Neuronal stem cell (in vitro differentiated cells): ENCODE measurements around the gene ACTRT2.

Experiments used
- DNase-seq: peaks from one replicate; pipeline ENCODE4 v3.0.0-alpha.2; 2013; ENCODE audit warnings: low spot score
- H2AFZ ChIP-seq: one replicate; pipeline ENCODE4 v1.6.1; 2013; ENCODE audit warnings: mild to moderate bottlenecking, low read length, inconsistent platforms
- H2AK5ac ChIP-seq: 2 replicates; pipeline ENCODE4 v1.6.1; 2013; ENCODE audit warnings: low read depth, mild to moderate bottlenecking, inconsistent platforms, low read length, moderate library complexity, mixed read lengths
- H2BK120ac ChIP-seq: 2 replicates; pipeline ENCODE4 v1.6.1; 2013; ENCODE audit warnings: low read depth, mild to moderate bottlenecking, inconsistent platforms, low read length, moderate library complexity, mixed read lengths
- H2BK12ac ChIP-seq: one replicate; pipeline ENCODE4 v1.6.1; 2013; ENCODE audit warnings: low read length, inconsistent platforms
- H2BK15ac ChIP-seq: 2 replicates; pipeline ENCODE4 v1.6.1; 2013; ENCODE audit warnings: mild to moderate bottlenecking, low read length, inconsistent platforms, mixed read lengths
- H2BK5ac ChIP-seq: one replicate; pipeline ENCODE4 v1.6.1; 2013; ENCODE audit warnings: inconsistent platforms, mild to moderate bottlenecking, low read length, moderate library complexity
- H3K14ac ChIP-seq: one replicate; pipeline ENCODE4 v1.6.1; 2013; ENCODE audit warnings: low read length, inconsistent platforms
- H3K18ac ChIP-seq: 2 replicates; pipeline ENCODE4 v1.6.1; 2013; ENCODE audit warnings: low read length, inconsistent platforms
- H3K23ac ChIP-seq: 2 replicates; pipeline ENCODE4 v1.6.1; 2013; ENCODE audit warnings: low read depth, mild to moderate bottlenecking, mixed read lengths, low read length, inconsistent platforms; ENCODE audit not compliant: poor library complexity
- H3K27ac ChIP-seq: replicated peaks from 3 replicates; pipeline ENCODE4 v1.5.1; 2013; ENCODE audit warnings: low read length, inconsistent platforms
- H3K27me3 ChIP-seq, 3 experiments: 2 replicates each; pipeline ENCODE4 v1.6.1; 2013; ENCODE audit warnings: low read length in 3 of 3, mild to moderate bottlenecking in 2 of 3, inconsistent platforms in 1 of 3, low read depth in 1 of 3, mixed read lengths in 1 of 3, moderate library complexity in 1 of 3; ENCODE audit not compliant: control insufficient read depth in 3 of 3, insufficient read depth in 3 of 3
- H3K36me3 ChIP-seq, 2 donors: replicated peaks in 1 of 2; 2 replicates each; pipeline ENCODE4 v1.6.1; 2013; ENCODE audit warnings: low read length in 2 of 2; ENCODE audit not compliant: control insufficient read depth in 2 of 2, insufficient read depth in 2 of 2
- H3K4ac ChIP-seq: 2 replicates; pipeline ENCODE4 v1.6.1; 2013; ENCODE audit warnings: inconsistent platforms, mild to moderate bottlenecking, low read length, moderate library complexity
- H3K4me1 ChIP-seq, 2 donors: 1 replicate in 1 of 2; 2 replicates in 1 of 2; pipeline ENCODE4 v1.6.1; 2013; ENCODE audit warnings: low read length in 2 of 2, low read depth in 1 of 2; ENCODE audit not compliant: control insufficient read depth in 2 of 2, insufficient read depth in 1 of 2
- H3K4me2 ChIP-seq: one replicate; pipeline ENCODE4 v1.6.1; 2013; ENCODE audit warnings: mild to moderate bottlenecking, low read length, inconsistent platforms; ENCODE audit not compliant: insufficient read depth, poor library complexity, severe bottlenecking
- H3K4me3 ChIP-seq, 2 donors: 2 replicates each; pipeline ENCODE4 v1.5.1; 2013; ENCODE audit warnings: low read length in 2 of 2, mild to moderate bottlenecking in 2 of 2, inconsistent platforms in 1 of 2, moderate library complexity in 1 of 2
- H3K79me1 ChIP-seq: one replicate; pipeline ENCODE4 v1.6.1; 2013; ENCODE audit warnings: low read depth, mild to moderate bottlenecking, inconsistent platforms, low read length, moderate library complexity
- H3K9ac ChIP-seq: one replicate; pipeline ENCODE4 v1.6.1; 2013; ENCODE audit warnings: mild to moderate bottlenecking, low read depth, low read length, inconsistent platforms; ENCODE audit not compliant: poor library complexity
- H3K9me3 ChIP-seq, 2 donors: replicated peaks in 1 of 2; 2 replicates each; pipeline versions ENCODE3 to v1.6.1; 2013; ENCODE audit warnings: low read length in 2 of 2, mild to moderate bottlenecking in 2 of 2, inconsistent platforms in 1 of 2, low read depth in 1 of 2, mixed read lengths in 1 of 2, moderate library complexity in 1 of 2; ENCODE audit not compliant: control insufficient read depth in 2 of 2, insufficient read depth in 1 of 2
- H4K8ac ChIP-seq: one replicate; pipeline ENCODE4 v1.6.1; 2013; ENCODE audit warnings: low read depth, mild to moderate bottlenecking, inconsistent platforms, low read length, moderate library complexity
- H4K91ac ChIP-seq: one replicate; pipeline ENCODE4 v1.6.1; 2013; ENCODE audit warnings: low read length, low read depth, mild to moderate bottlenecking, inconsistent platforms; ENCODE audit not compliant: poor library complexity
- WGBS, 2 donors: extraction: QIAGEN DNeasy Blood & Tissue Kit; methylation state at CpG; one replicate each; pipeline ENCODE4 v1.1.7; 2013; ENCODE audit warnings: missing lambda C conversion rate in 2 of 2, mixed read lengths in 1 of 2; ENCODE audit not compliant: insufficient read length in 2 of 2, insufficient replicate concordance in 1 of 2; ENCODE audit errors: extremely low coverage in 2 of 2; 5-methylcytosine and 5-hydroxymethylcytosine counted together

The ACTRT2 gene

DNA sequence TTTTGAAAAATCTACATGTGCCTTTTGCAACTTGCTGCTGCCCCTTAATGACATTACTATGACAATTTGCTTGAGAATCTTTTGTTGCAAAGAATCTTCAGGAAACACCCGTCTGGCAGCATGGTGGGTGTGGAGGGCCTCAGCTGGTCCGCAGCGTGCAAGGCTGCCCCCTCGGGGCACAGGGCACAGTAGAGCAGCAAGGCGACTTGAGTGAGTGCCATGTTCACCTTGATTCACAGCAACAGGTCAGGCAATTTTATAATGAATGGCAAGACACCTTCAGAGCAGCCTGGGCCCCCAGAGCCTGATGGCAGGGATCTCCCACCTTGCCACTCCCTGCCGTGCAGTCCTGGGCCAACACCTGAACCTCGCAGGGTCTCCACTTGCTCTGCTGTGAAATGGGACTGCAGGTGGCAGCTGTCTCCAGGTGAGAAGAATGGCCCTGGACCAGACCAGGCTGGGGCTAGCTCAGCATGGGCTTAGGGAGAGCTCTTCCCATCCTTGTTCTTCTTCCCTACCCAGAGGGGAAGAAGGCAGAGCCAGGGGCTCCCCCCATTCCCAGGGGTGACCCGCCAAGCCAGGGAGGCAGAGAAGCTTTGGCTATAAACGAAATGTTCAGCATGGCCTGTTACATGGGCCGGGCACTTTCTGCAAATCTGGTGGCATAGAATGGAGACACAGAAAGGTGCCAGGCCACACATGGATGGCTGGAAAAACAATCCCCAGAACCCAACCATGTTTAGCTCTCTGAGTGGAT, 34.5 kb upstream of the ACTRT2 start:
- Histone ChIP-seq H2AK5ac (peak overlapping the region; percentile 72), H3K79me1 (no peaks in the 10 kb centered on the region), H3K14ac (peak overlapping the region; percentile 11), H4K8ac (no peak overlapping the region), H3K9me3 (peaks cover 0 to 2% of the 10 kb centered on the region in 2 donors), H3K27me3 (peaks cover 0 to 35% (median 0%) of the 10 kb centered on the region in 3 experiments), H2BK15ac (no peak overlapping the region), H3K4me3 (no peak overlapping the region), H3K4me2 (no peak overlapping the region), H2AFZ (no peak overlapping the region), H3K9ac (no peak overlapping the region), H2BK12ac (no peak overlapping the region), H2BK5ac (peak overlapping the region; percentile 7), H3K36me3 (no peaks in the 10 kb centered on the region), H2BK120ac (peak overlapping the region; percentile 11), H3K18ac (peak overlapping the region; percentile 31), H3K4ac (no peak overlapping the region), H4K91ac (no peak overlapping the region), H3K4me1 (peaks cover 0 to 4% of the 10 kb centered on the region in 2 donors), H3K27ac (no peak overlapping the region), H3K23ac (no peak overlapping the region)
- DNase-seq: no peak
- no CpG with 5 or more reads among the region's 10 CpGs for WGBS, 2 donors

DNA sequence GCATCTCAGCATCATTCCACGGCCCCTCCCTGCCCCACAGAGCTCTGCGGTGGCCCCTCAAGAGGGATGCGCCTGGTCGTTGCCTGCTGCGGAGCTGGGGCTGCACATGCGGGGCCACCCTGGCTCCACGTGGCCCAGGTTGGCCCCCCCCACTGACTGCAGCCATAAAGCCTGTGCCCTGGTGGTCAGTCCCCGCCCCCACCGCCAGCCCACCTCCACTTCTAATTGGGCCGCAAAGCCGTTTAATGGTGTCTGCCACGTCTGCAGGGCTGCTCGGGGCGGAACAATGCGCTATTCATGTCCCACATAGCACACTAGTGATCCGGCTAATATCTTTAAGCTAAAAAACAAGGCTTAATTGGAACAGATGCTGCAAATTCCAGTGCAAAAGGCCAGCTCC, 33.5 kb upstream of the ACTRT2 start:
- WGBS, 2 donors: no CpG with 5 or more reads among the region's 16 CpGs
- no peak overlapping the region for H3K4me3 ChIP-seq
- no peak overlapping the region for H4K91ac ChIP-seq
- H3K9me3 ChIP-seq: peaks cover 0 to 2% of the 10 kb centered on the region in 2 donors
- peak overlapping the region; percentile 60 for H3K18ac ChIP-seq
- no peak overlapping the region for H3K4ac ChIP-seq
- no peak overlapping the region for H3K23ac ChIP-seq
- no peak overlapping the region for H2AFZ ChIP-seq
- no peaks in the 10 kb centered on the region for H3K36me3 ChIP-seq
- no peak overlapping the region for H2BK5ac ChIP-seq
- H3K9ac ChIP-seq: no peak overlapping the region
- H2BK120ac ChIP-seq: no peak overlapping the region
- no peak overlapping the region for H3K4me2 ChIP-seq
- H3K4me1 ChIP-seq: peaks cover 0 to 4% of the 10 kb centered on the region in 2 donors
- no peak overlapping the region for H4K8ac ChIP-seq
- no peak overlapping the region for H2AK5ac ChIP-seq
- peaks cover 0 to 24% (median 0%) of the 10 kb centered on the region in 3 experiments for H3K27me3 ChIP-seq
- H2BK15ac ChIP-seq: no peak overlapping the region
- H3K14ac ChIP-seq: no peak overlapping the region
- no peaks in the 10 kb centered on the region for H3K79me1 ChIP-seq
- H3K27ac ChIP-seq: no peak overlapping the region
- no peak for DNase-seq
- H2BK12ac ChIP-seq: no peak overlapping the region

DNA sequence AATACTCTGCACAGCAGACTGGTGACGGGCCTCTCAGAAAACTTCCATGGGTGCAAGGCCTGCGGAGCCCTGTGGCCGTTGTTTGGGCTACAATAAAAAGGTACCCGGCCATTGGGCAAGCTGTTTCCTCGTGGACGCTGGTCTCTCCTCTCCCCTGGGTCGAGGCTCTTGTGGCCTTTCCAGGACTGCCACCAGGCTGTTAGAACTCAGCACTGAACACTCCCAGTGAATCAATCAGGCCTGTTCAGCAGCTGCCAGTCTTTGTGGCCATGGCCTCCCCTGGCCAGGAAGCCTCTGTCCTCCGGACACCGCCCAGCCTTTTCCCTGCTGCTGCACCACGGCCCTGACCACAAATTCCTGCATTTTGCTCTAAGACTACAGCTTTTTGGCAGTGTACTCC, 33.0 kb upstream of the ACTRT2 start:
- Histone ChIP-seq H3K4me1 (peaks cover 0 to 4% of the 10 kb centered on the region in 2 donors), H3K4ac (no peak overlapping the region), H3K36me3 (no peaks in the 10 kb centered on the region), H2AFZ (no peak overlapping the region), H2BK12ac (no peak overlapping the region), H3K9ac (no peak overlapping the region), H3K9me3 (peaks cover 0 to 2% of the 10 kb centered on the region in 2 donors), H4K8ac (no peak overlapping the region), H3K23ac (no peak overlapping the region), H4K91ac (no peak overlapping the region), H2BK5ac (no peak overlapping the region), H3K79me1 (no peaks in the 10 kb centered on the region), H3K27me3 (peaks cover 0 to 23% (median 0%) of the 10 kb centered on the region in 3 experiments), H3K18ac (no peak overlapping the region), H2AK5ac (no peak overlapping the region), H3K4me2 (no peak overlapping the region), H2BK120ac (no peak overlapping the region), H3K4me3 (no peak overlapping the region), H3K14ac (no peak overlapping the region), H3K27ac (no peak overlapping the region), H2BK15ac (no peak overlapping the region)
- no peak for DNase-seq
- WGBS, 2 donors: no CpG with 5 or more reads among the region's 10 CpGs

DNA sequence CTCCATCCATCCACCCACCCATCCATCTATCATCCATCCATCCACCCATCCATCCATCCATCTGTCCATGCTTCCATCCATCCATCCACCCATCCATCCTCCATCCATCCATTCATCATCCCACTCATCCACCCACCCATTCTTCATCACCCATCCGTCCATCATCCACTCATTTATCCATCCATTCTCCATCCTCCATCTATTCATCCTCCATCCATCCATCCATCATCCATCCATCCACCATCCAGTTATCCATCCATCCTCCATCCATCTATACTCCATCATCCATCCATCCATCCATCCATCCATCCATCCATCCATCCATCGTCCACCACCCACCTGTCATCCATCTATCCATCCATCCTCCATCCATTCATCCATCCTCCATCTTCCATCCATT, 32.1 kb upstream of the ACTRT2 start:
- H3K4me1 ChIP-seq: peaks cover 0 to 4% of the 10 kb centered on the region in 2 donors
- H2AK5ac ChIP-seq: no peak overlapping the region
- H3K27ac ChIP-seq: no peak overlapping the region
- no peak overlapping the region for H3K4ac ChIP-seq
- no peak overlapping the region for H2AFZ ChIP-seq
- H3K9me3 ChIP-seq: peaks cover 0 to 8% of the 10 kb centered on the region in 2 donors
- no peak overlapping the region for H3K23ac ChIP-seq
- H3K4me2 ChIP-seq: no peak overlapping the region
- H3K79me1 ChIP-seq: no peaks in the 10 kb centered on the region
- no peak overlapping the region for H2BK5ac ChIP-seq
- H3K14ac ChIP-seq: no peak overlapping the region
- H2BK120ac ChIP-seq: no peak overlapping the region
- H2BK12ac ChIP-seq: no peak overlapping the region
- H3K18ac ChIP-seq: no peak overlapping the region
- H3K9ac ChIP-seq: no peak overlapping the region
- no peaks in the 10 kb centered on the region for H3K36me3 ChIP-seq
- no peak for DNase-seq
- H3K4me3 ChIP-seq: no peak overlapping the region
- no peak overlapping the region for H2BK15ac ChIP-seq
- H4K8ac ChIP-seq: no peak overlapping the region
- H3K27me3 ChIP-seq: peaks cover 0 to 14% (median 0%) of the 10 kb centered on the region in 3 experiments
- WGBS, 2 donors: 100% methylated on average over 2 of the region's 2 CpGs; no CpG with 5 or more reads in 1 of the 2 donors
- no peak overlapping the region for H4K91ac ChIP-seq
